Measurements from ENCODE around the gene MECP2.

MECP2 gene

GRCh38 chrX:154033848-154034247 is 63.7 kb downstream of the MECP2 start:
- no peak for DNase-seq (ENCODE audit: extremely low read depth, low read depth)
- no peak for TF ChIP-seq CTCF (IDR thresholded peaks at IDR 0.05; ENCODE audit: low read depth, low read length)

DNA sequence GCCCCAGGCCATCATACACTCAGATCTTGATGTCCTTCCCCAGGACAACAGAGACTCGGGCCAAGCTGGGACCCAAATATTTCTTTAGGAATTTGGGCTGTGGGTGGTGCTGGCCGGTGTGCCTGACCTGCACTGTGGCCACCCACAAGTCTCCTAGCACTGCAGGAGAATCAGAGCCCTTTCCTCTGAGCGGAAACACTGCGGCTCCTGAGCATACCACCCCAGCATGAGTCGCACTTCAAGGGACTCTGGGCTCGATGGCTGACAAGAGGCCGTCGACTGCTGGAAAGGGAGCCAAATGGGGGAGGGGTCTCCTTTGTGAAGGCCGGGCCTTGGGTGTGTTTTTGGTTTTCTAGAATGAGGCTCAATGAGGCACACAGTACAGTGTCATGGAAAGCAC is 64.9 kb downstream of the MECP2 start:
- no peak for TF ChIP-seq CTCF (IDR thresholded peaks at IDR 0.05; ENCODE audit: low read depth, low read length)
- DNase-seq (ENCODE audit: extremely low read depth, low read depth): no peak

DNA sequence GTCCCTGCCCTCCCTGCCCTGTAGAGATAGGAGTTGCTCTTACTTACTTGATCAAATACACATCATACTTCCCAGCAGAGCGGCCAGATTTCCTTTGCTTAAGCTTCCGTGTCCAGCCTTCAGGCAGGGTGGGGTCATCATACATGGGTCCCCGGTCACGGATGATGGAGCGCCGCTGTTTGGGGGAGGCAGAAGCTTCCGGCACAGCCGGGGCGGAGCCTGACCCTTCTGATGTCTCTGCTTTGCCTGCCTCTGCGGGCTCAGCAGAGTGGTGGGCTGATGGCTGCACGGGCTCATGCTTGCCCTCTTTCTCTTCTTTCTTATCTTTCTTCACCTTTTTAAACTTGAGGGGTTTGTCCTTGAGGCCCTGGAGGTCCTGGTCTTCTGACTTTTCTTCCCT is 65.4 kb downstream of the MECP2 start:
- DNase-seq (ENCODE audit: extremely low read depth, low read depth): no peak
- TF ChIP-seq CTCF (IDR thresholded peaks at IDR 0.05; ENCODE audit: low read depth, low read length): no peak

DNA sequence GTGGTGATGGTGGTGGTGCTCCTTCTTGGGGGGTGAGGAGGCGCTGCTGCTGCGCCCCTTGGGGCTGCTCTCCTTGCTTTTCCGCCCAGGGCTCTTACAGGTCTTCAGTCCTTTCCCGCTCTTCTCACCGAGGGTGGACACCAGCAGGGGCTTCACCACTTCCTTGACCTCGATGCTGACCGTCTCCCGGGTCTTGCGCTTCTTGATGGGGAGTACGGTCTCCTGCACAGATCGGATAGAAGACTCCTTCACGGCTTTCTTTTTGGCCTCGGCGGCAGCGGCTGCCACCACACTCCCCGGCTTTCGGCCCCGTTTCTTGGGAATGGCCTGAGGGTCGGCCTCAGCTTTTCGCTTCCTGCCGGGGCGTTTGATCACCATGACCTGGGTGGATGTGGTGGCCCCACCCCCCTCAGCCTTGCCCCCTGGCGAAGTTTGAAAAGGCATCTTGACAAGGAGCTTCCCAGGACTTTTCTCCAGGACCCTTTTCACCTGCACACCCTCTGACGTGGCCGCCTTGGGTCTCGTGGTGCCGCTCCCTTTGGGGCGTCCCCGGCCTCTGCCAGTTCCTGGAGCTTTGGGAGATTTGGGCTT is 66.7 kb downstream of the MECP2 start:
- TF ChIP-seq CTCF (IDR thresholded peaks at IDR 0.05; ENCODE audit: low read depth, low read length): no peak
- no peak for DNase-seq (ENCODE audit: extremely low read depth, low read depth)

DNA sequence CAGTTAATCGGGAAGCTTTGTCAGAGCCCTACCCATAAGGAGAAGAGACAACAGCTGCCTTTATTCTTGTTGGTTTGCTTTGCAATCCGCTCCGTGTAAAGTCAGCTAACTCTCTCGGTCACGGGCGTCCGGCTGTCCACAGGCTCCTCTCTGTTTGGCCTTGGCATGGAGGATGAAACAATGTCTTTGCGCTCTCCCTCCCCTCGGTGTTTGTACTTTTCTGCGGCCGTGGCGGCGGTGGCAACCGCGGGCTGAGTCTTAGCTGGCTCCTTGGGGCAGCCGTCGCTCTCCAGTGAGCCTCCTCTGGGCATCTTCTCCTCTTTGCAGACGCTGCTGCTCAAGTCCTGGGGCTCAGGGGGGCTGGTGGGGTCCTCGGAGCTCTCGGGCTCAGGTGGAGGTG is 67.3 kb downstream of the MECP2 start:
- DNase-seq (ENCODE audit: extremely low read depth, low read depth): no peak

GRCh38 chrX:154029439-154029838 is 68.1 kb downstream of the MECP2 start:
- no peak for DNase-seq (ENCODE audit: extremely low read depth, low read depth)
- no peak for TF ChIP-seq CTCF (IDR thresholded peaks at IDR 0.05; ENCODE audit: low read depth, low read length)

More for the DNA sequence above, 67.3 kb downstream of the MECP2 start:
- no peak for TF ChIP-seq CTCF (IDR thresholded peaks at IDR 0.05; ENCODE audit: low read depth, low read length)

- no peak for DNase-seq (ENCODE audit: extremely low read depth, low read depth)
- no peak for TF ChIP-seq CTCF (IDR thresholded peaks at IDR 0.05; ENCODE audit: low read depth, low read length)
Measured at GRCh38 chrX:154028502-154029184, 68.9 kb downstream of the MECP2 start.
